HG02885 (cell line): ENCODE results near the gene GET4.
"Not testable (repeated sequence)": the region's sequence is repeated elsewhere in the genome, so short reads cannot be mapped to it uniquely, and the experiment has no call there.

Experiments
- ATAC-seq: cut with Tn5 transposase; IDR thresholded peaks from one replicate; pipeline ENCODE4 v1.9.1; 2021; ENCODE audit warnings: mild to moderate bottlenecking; ENCODE audit not compliant: unreplicated experiment, poor library complexity

GET4 gene

GRCh38 chr7:939843-940242 is 63.5 kb downstream of the GET4 start:
- no peak for ATAC-seq

DNA sequence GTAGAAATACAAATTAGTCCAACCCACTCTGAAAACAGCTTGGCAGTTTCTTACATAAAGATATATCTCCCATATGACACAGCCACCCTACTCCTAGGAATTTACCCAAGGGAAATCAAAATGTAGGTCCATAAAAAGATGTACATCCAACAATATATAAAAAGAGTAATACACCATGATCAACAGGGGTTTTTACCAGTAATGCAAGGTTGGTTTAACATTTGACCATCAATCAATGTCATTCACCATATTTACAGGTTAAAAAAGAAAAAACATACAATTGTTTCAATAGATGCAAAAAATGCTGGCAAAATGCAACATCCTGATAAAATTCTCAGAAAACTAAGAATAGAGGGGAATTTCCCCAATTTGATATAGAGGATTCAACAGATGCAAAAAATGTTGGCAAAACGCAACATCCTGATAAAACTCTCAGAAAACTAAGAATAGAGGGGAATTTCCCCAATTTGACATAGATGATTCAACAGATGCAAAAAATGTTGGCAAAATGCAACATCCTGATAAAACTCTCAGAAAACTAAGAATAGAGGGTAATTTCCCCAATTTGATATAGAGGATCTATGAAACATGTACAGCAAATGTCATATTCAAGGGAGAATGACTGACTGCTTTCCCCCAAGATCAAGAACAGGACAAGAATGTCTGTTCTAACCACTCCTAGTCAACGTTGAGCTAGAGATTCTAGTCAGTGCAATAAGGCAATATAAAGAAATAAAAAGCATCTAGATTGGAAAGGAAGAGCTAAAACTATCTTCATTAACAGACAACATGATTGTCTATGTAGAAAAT is 64.5 kb downstream of the GET4 start:
- no peak for ATAC-seq

- ATAC-seq: not testable (repeated sequence)
Measured at GRCh38 chr7:943793-944192, 67.4 kb downstream of the GET4 start.

DNA sequence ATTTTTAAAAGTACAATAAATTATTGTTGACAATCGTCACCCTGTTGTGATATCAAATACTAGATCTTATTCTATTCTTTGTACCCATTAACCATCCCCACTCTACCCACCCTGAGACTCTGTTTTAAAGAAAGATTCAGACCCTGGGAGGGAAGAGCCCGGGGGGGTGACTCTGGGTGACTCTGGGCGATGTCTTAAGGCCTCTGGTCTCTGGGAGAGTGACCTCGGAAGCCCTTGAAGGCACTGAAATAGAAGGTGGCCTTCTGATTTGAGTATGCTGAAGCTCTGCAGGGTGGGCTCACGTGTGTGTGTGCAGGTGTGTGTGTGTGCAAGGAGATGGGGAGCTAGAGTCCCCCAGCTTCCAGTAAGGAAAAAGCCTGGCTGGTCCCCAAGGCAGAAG is 68.4 kb downstream of the GET4 start:
- no peak for ATAC-seq

DNA sequence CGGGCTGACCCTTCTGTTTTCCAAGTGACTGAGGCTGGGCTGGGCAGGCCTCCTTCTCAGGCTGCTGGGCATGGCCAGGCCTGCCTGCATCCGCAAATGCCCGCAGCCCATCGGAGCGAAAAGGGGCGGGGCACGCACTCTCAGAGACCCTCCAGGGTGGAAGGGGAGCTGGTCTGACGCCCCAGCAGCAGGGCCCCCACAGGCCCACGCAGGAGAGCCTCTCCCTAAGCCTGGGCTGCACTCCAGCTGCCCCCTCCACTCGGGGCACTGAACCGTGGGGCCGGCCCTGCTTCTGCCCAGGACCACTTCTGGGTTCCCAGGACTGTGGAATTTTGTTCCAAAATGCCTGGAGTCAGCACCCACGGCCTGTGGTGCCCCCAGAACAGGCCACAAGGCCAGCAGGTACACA is 68.8 kb downstream of the GET4 start:
- ATAC-seq: no peak

DNA sequence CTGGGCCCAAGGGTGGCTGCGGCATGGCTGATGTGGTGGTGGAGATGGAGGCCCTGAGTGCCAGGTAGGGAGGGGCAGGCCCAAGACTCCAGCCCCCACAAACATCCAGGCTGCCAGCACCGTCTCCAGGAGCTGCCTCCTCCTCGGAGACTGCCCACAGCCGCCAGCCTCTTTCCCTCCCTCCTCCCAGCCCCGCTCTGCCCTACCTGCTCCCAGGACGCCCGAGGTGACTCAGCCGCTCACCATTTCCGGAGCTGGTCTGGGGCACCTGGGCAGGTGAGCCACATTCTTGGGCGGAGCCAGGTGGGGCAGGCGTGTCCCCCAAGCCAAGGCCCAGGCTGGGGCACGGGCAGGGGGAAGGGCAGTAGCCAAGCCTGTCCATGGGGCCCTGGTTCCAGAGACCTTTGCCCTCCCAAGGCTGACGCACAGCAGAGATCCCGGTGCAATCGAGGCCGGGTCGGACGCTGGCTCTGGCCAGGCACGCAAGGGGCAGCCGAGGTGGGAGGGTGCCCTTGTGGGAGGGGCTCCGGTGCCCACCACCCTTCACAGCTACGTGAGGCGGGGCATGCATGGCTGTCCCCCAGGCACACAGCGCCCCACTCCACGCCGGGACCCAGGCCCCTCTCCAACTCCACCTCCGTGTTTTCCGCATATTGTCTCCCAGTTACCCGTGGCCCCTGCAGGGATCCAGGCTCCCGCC is 69.4 kb downstream of the GET4 start:
- ATAC-seq: no peak
